ENCODE data around the gene BCAS1. TPM values are rescaled to one million over a fixed set of nuclear protein-coding genes. Genes with fewer than 3 reads are reported as not detected.
A peak's percentile ranks its signal among the peaks of the same experiment; 100 is the strongest.

Gene BCAS1
- total RNA-seq, 2 donors from 2014 or later: not detected

GRCh38 chr20:54103067-54103761 is 32.8 kb upstream of the BCAS1 start:
- Histone ChIP-seq H3K27me3 (ENCODE audit: control insufficient read depth, insufficient read depth, low read length, poor library complexity, severe bottlenecking) (no peaks in the 10 kb centered on the region), H3K4me1 (ENCODE audit: control insufficient read depth, insufficient read depth, low read length) (peaks cover 13% of the 10 kb centered on the region), H3K36me3 (ENCODE audit: control insufficient read depth, insufficient read depth, low read length) (no peaks in the 10 kb centered on the region), H3K27ac (ENCODE audit: low read depth, low read length) (no peak overlapping the region), H3K4me3 (ENCODE audit: low read length) (no peak overlapping the region), H3K9ac (ENCODE audit: extremely low read depth, low read length, poor library complexity, severe bottlenecking) (no peak overlapping the region), H3K9me3 (ENCODE audit: control insufficient read depth, low read length) (no peaks in the 10 kb centered on the region)
- TF ChIP-seq CTCF (conservative IDR thresholded peaks at IDR 0.05): peak; percentile 99
- Mint-ChIP-seq H3K9me3 (peaks cover 4% of the 10 kb centered on the region), H3K4me1 (peaks cover 45% of the 10 kb centered on the region), H3K27ac (no peak overlapping the region), H3K36me3 (ENCODE audit: low read depth) (no peaks in the 10 kb centered on the region), H3K27me3 (ENCODE audit: insufficient read depth) (no peaks in the 10 kb centered on the region), H3K4me3 (no peak overlapping the region)
- 53% methylated on average over 9 of the region's 11 CpGs; no CpG with 5 or more reads in 1 of the 2 experiments for WGBS, 2 experiments (ENCODE audit: insufficient coverage in 1 of 2, insufficient read length in 1 of 2)
- peak; percentile 95 for DNase-seq

- 92 to 95% methylated on average over 1 to 2 of the region's 2 CpGs for WGBS, 2 experiments (ENCODE audit: insufficient coverage in 1 of 2, insufficient read length in 1 of 2)
These were observed 32.1 kb upstream of the BCAS1 start for GRCh38 chr20:54102543-54102942.

DNA sequence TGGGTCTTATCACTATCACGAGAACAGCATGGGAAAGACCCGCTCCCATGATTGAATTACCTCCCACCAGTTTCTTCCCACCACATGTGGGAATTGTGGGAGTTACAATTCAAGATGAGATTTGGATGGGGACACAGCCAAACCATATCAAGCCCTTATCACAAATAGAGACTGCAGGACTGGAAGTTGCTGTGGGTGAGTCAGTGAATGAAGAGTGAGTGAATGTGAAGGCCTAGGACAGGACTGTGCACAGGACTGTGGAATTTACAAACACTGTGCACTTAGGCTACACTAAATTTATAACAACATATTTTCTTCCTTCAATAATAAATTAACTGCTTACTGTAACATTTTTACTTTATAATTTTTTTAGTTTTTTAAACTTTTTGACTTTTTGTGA is 30.2 kb upstream of the BCAS1 start:
- no peak for TF ChIP-seq CTCF (conservative IDR thresholded peaks at IDR 0.05)
- no peaks in the 10 kb centered on the region for H3K36me3 Mint-ChIP-seq (ENCODE audit: low read depth)

More at GRCh38 chr20:54102543-54102942, 32.1 kb upstream of the BCAS1 start:
- H3K27ac ChIP-seq (ENCODE audit: low read depth, low read length): no peak overlapping the region
- Mint-ChIP-seq H3K27me3 (ENCODE audit: insufficient read depth) (no peaks in the 10 kb centered on the region), H3K4me1 (peaks cover 39% of the 10 kb centered on the region), H3K27ac (no peak overlapping the region), H3K36me3 (ENCODE audit: low read depth) (no peaks in the 10 kb centered on the region), H3K4me3 (no peak overlapping the region), H3K9me3 (peaks cover 4% of the 10 kb centered on the region)
- H3K4me1 ChIP-seq (ENCODE audit: control insufficient read depth, insufficient read depth, low read length): peaks cover 8% of the 10 kb centered on the region
- no peak overlapping the region for H3K4me3 ChIP-seq (ENCODE audit: low read length)
- H3K9ac ChIP-seq (ENCODE audit: extremely low read depth, low read length, poor library complexity, severe bottlenecking): no peak overlapping the region
- H3K36me3 ChIP-seq (ENCODE audit: control insufficient read depth, insufficient read depth, low read length): no peaks in the 10 kb centered on the region
- no peak for DNase-seq
- TF ChIP-seq CTCF (conservative IDR thresholded peaks at IDR 0.05): no peak
- H3K27me3 ChIP-seq (ENCODE audit: control insufficient read depth, insufficient read depth, low read length, poor library complexity, severe bottlenecking): no peaks in the 10 kb centered on the region
- no peaks in the 10 kb centered on the region for H3K9me3 ChIP-seq (ENCODE audit: control insufficient read depth, low read length)

More for the DNA sequence above, 30.2 kb upstream of the BCAS1 start:
- Histone ChIP-seq H3K4me1 (ENCODE audit: control insufficient read depth, insufficient read depth, low read length) (peaks cover 8% of the 10 kb centered on the region), H3K9ac (ENCODE audit: extremely low read depth, low read length, poor library complexity, severe bottlenecking) (no peak overlapping the region), H3K27ac (ENCODE audit: low read depth, low read length) (no peak overlapping the region), H3K4me3 (ENCODE audit: low read length) (no peak overlapping the region), H3K9me3 (ENCODE audit: control insufficient read depth, low read length) (no peaks in the 10 kb centered on the region), H3K27me3 (ENCODE audit: control insufficient read depth, insufficient read depth, low read length, poor library complexity, severe bottlenecking) (no peaks in the 10 kb centered on the region), H3K36me3 (ENCODE audit: control insufficient read depth, insufficient read depth, low read length) (no peaks in the 10 kb centered on the region)
- 86 to 100% methylated on average over 1 of the region's 2 CpGs for WGBS, 2 experiments (ENCODE audit: insufficient coverage in 1 of 2, insufficient read length in 1 of 2)
- DNase-seq: no peak
- Mint-ChIP-seq H3K27me3 (ENCODE audit: insufficient read depth) (no peaks in the 10 kb centered on the region), H3K4me1 (peaks cover 28% of the 10 kb centered on the region), H3K27ac (no peak overlapping the region), H3K9me3 (peaks cover 4% of the 10 kb centered on the region), H3K4me3 (no peak overlapping the region)
